Measurements from ENCODE around the gene PRDM16. TPM values are rescaled to one million over a fixed set of nuclear protein-coding genes. Genes with fewer than 3 reads are reported as not detected.

PRDM16 gene
- total and polyA plus RNA-seq, 2 donors (not counting 1 experiment from before 2014, with no cell fraction given): 0.03 to 0.12 TPM

GRCh38 chr1:3188150-3188971, 119.4 kb downstream of the PRDM16 start:
- Histone ChIP-seq H3K4me3 (ENCODE audit: control extremely low read depth in 1 of 5, extremely low read depth in 1 of 5, insufficient read depth in 1 of 5, low read depth in 2 of 5, low read length in 4 of 5) (no peak overlapping the region), H3K4me1 (ENCODE audit: control insufficient read depth in 2 of 2, insufficient read depth in 2 of 2, low read length in 2 of 2) (no peaks in the 10 kb centered on the region), H4K20me1 (ENCODE audit: control insufficient read depth, insufficient read depth, low read length, poor library complexity, severe bottlenecking) (no peaks in the 10 kb centered on the region), H3K9ac (ENCODE audit: low read length) (no peak overlapping the region), H3K27me3 (replicated peaks in 1 of 4; ENCODE audit: control extremely low read depth in 1 of 4, control insufficient read depth in 3 of 4, insufficient read depth in 4 of 4, low read length in 3 of 4) (peaks cover 0 to 19% (median 0%) of the 10 kb centered on the region in 4 experiments), H3K36me3 (replicated peaks in 1 of 2; ENCODE audit: control extremely low read depth in 1 of 2, control insufficient read depth in 1 of 2, extremely low read depth in 1 of 2, insufficient read depth in 2 of 2, low read length in 1 of 2) (no peaks in the 10 kb centered on the region), H2AFZ (ENCODE audit: insufficient read depth, low read depth, low read length, poor library complexity, severe bottlenecking) (no peak overlapping the region), H3K79me2 (ENCODE audit: control insufficient read depth, insufficient read depth, low read length) (no peaks in the 10 kb centered on the region), H3K4me2 (replicated peaks; ENCODE audit: low read depth, low read length, poor library complexity, severe bottlenecking) (no peak overlapping the region), H3K27ac (ENCODE audit: low read length in 2 of 2) (no peak overlapping the region), H3K9me3 (ENCODE audit: control extremely low read depth in 1 of 3, control insufficient read depth in 2 of 3, insufficient read depth in 1 of 3, low read length in 2 of 3) (peaks cover 0 to 20% (median 0%) of the 10 kb centered on the region in 3 donors)
- DNase-seq (no peak), ATAC-seq (ENCODE audit: low read depth) (no peak)
- CTCF ChIA-PET: no interaction called here
- no peaks in the 10 kb centered on the region for H3K4me1 Mint-ChIP-seq
- H3K27me3 Mint-ChIP-seq: peaks cover 25% of the 10 kb centered on the region
- TF ChIP-seq EZH2 (IDR thresholded peaks at IDR 0.05; ENCODE audit: borderline replicate concordance, insufficient read depth, low read depth, low read length, poor library complexity, severe bottlenecking): no peak
- no peak for TF ChIP-seq CTCF (IDR thresholded peaks at IDR 0.05)
- H3K4me3 Mint-ChIP-seq: no peak overlapping the region
- H3K27ac Mint-ChIP-seq: no peak overlapping the region
- POLR2A ChIA-PET: no interaction called here
- no peaks in the 10 kb centered on the region for H3K9me3 Mint-ChIP-seq (ENCODE audit: insufficient read depth)
- intact Hi-C loops (cut with micrococcal nuclease): no loop called here
- 48% methylated on average over 34 of the region's 34 CpGs for WGBS (ENCODE audit: insufficient coverage)
